Left forelimb (tissue), 1 donor: ENCODE data around the gene COPB2.

ENCODE experiments used
- DNase-seq: peaks from one replicate; pipeline ENCODE4 v3.0.0-alpha.2; 2018; ENCODE audit warnings: low spot score

Gene COPB2

DNA sequence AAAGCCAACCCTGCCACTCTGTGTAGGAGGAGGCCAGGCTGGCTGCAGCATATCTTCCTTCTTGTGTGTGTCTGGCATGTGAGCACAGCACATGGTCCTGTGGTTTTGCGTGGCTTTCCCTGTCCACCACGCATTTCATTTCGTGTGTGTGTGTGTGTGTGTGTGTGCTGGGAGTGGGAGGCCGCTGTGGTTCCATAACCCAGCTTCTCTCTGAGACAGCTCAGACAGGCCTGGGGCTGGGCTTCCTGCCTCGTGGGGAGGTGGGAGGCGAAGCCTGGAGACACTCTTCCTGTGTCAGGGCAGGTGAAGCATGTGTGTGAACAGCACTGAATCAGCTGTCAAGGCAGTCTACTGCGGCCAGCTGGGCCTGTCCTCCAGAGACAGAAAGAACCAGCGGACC, 61.6 kb downstream of the COPB2 start:
- no peak for DNase-seq

DNA sequence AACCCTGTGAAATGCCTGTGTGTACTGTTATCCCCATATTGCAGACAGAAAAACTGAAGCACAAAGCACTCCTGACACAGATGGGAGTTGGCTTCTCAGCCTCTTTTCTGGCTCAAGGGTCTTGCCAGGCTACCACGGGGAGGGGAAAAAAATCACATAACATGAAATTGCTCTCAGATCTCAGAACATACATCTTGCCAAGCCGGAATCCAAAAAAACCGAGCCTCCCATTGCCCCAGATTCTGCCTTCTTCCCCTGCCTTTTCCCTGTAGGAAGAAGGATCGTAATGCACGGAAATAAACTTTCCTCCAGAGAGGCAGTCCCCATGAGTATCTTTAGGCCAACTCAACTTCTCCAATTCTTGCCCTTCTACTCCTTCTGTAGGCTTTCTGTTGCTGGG, 62.2 kb downstream of the COPB2 start:
- no peak for DNase-seq

DNA sequence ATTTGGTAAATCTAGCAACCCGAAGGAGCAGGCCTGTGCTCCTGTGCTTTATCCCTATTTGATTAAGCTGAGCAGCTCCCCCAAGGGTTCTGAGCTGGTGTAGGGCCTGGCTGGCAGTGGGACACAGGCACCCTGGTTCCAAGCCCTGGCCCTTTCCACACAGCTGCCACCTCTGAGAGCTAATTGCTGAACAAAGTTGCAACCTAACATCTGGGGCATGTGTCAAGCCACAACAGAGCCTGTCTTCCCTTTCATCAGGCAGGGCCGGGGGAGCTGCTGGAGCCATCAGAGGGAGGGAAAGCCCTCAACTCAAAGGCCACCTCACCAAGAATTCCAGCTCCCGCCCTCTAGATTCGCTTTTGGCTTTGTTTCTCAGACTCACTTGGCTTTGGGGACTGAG, 62.7 kb downstream of the COPB2 start:
- DNase-seq: no peak

DNA sequence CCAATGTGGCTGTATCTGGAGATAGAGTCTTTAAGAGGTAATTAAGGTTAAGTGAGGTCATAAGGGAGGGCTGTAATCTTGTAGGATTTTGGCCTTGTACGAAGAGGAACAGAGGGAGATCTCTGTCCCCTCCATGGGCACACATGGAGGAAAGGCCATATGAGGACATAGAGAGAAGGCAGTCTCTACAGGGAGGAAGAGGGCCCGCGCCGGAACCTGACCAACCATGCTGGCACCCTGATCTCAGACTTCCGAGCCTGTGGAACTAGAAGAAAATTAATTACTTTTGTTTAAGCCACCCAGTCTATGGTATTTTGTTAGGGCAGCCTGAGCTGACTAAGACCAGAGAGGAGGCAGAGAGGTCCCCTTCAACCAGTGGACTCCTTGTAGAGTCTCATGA, 63.3 kb downstream of the COPB2 start:
- DNase-seq: no peak

DNA sequence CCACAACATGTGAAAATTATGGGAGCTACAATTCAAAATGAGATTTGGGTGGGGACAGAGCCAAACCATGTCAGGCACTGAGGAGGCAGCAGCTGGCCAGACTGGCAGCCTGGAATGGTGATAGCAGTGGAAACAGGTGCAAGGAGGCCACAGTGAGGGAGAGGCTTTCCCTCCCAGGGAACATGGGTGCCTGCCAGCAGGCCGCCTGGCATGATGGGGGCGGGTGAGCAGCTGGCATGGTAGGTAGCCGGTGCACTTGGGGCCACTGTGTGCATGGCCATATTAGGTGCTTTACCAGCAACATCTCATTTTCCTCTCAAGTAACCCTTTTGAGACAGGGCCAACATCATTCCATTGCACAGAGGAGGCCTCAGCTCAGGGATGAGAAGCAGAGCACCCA, 63.9 kb downstream of the COPB2 start:
- no peak for DNase-seq

DNA sequence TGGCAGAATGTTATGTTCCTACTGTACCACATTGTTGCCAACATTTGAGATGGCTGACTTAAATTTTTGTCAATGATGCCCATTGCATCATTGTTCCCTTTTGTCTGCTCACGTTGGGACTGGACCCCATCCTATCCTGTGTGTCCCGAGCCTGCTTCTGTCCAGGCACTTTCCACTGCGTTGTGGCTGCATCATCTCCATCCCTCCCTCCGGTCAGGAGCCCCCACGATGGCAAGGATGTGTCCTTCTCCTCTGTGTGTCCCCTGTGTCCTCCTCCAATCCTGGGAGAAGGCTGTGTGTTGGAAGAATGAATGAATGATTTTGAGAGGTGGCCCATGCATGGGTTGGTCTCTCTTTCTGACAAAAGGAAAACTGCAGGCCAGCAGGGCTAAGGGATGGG, 65.0 kb downstream of the COPB2 start:
- DNase-seq: no peak

DNA sequence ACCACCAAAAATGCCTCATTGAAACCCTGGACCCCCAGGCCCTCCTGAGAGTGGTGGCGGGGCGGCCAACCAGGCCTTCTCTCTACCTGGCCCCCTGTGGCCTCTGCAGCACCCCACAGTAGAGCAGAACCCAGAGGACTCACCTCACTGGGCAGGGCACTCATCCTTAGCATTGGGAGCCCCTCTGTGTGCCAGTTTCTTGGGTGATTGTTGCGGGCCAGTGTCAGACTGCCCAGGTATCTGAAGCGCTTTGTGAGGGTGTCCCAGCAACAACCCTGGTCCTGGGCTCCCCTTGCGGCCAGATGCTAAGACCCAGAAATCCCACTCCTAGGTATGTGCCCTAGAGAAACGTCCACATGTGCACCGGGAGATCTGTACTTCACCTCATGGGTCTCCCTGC, 66.3 kb downstream of the COPB2 start:
- DNase-seq: no peak

DNA sequence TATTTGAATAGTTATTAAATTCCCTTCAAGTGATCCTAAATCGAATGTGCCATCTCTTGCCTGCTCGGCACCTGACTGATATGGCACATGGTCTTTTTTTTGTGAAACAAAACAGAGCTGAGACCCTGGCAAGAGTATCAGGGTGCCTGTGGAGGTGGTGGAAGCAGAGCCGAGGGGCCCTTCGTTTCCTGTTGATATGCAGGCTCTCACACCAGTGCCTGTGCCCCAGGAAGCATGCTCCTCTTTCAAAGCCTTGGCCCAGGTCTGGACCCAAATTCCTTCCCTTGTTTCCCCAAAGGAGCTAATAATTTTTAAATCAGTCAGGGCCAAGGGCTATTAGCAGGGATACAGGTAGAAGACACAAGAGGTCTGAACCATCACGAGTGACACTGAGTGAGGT, 67.1 kb downstream of the COPB2 start:
- DNase-seq: no peak

DNA sequence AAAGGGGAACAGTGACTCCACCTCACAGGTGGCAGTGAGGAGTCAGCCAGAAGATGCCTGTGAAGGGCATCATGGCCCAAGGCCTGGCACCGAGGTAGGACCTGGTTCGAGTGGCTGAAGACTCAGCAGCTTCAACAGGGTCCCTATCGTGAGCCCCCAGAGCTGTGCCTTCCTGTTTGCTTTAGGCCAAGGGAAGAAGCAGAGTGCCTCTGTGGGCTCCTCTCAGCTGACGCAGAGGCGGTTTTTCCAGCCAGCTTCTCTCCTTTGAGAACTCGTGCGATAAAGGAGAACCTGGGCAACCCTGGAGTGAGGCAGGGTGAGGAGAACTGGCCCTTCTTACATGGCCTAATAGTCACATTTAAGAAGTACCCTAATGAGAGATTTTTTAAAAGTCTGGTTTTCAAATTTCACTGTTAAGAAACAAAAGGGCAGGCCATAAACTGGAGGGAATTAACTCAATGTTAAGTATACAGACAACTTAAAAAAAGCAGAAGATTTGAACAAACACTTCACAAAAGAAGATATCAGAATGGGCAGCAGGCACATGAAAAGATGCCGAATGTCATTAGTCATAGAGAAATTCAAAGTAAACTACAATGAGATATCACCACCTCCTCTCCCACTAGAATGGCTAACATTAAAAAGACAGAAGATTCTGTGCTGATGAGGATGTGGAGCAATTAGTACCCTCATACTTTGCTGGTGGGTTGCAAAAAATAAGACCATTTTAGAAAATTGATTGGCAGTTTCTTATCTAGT, 68.7 kb downstream of the COPB2 start:
- no peak for DNase-seq

DNA sequence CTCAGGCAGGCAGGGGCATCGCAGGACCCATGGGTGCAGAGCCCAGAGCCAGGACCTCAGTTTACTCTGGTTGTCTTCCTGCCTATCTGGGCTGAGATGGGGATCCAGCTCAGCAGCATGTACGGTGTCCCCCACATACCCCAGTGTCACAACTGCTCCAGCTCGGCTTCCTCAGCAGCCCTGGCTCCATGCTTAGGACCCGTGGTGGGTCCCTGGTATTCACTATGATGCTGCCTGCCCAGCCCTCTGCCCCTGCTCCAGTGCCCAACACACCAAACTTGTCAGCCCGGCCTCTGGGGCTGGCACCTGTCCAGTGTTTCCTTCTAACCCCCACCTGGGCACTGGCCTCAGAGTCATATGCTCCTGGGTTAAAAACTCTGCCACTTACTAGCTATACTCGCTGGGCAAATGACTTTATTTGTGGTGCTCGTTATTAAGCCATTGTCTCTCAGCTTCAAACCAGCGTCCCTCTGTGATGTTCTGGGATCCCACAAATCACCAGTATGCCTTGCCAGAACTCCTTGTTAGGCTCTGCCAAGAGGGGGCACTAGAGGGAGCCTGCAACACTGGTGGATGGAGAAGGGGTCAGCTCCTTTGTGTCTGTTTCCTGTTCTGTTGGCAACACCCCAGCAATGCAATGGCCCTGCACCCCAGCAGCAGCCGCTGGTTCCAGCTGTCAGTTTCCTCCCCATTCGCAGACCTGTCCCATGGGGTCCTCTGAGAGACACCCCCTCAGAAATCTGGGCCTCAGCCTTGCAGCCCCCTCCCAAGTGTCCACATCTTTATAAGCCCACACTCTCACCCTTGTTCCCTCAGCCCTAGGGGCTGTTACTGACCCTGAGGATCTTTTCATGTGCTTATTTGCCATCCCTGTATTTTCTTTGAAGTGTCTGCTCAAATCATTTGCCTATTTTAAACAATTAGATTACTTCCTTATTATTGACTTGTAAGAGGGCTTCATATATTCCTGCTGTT, 69.7 kb downstream of the COPB2 start:
- DNase-seq: no peak

DNA sequence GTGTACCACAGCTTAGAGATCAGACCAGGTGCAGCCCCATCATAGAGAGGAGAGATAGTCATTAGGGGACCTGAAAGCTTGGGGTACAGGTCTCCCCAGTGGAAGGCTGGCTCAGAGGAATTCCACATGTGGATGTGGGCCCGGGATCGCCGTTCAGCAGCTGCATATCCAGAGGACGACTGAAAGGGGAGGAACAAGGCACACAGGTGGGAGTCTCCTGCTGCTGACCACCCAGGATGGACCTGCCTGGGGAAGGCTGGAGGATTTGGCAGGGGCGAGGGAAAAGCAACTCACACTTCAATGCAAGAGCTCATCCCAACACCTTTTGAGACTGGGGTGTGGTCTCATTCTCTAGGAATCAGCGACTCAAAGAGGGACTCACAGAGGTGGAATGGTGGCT, 70.6 kb downstream of the COPB2 start:
- DNase-seq: no peak

DNA sequence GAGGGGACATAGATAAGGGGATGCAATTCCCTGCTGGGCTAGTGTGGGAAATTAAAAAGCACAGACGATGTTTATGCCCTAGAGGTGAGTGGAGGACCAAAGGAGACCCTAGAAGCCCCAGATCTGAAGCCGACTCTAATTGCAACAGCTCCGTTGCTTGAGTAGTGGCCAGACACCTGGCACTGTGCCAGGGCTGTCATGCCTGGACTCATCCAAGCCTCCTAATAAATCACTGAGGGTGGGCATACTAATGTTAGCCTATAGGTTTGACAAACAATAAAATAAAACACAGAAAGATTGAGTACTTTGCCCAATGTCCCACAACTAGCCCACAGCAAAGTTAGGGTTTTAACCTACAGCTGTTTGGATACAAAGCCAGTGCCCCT, 71.0 kb downstream of the COPB2 start:
- DNase-seq: no peak

DNA sequence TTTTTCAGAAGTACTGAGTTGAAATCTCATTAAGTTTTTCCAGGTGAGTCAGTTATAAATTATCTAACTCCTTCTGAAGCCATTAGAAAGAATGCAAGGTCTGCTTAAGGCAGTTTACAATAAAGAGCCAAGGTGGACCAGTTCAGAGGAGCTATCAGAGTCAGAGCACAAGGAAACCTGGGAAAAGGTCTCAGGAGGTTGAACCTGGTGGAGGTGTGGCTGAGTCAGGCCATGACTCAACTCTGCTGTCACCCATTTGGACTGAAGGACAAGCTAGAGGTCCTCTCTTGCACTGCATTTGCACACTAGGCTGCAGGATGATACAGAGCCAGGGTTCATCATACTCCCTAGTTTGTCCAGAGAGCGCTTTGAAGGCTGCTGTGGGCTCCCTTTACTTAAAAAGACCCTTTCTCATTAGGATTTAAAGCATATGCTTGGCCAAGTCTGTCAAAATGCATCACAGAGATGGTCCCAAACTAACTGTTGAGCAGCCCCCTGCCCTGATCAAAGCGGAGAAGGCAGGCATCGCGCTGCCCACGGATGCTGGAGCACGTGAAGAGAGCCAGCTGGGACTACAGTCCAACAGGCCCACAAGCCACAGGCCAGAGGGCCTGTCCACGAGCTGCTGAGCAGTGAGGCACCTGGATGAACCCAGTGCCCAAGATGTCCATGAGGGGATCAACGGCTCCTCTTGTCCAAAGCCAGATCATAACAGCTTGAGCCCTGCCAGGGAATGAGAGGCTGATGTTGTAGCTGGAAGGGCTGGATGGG, 71.6 kb downstream of the COPB2 start:
- no peak for DNase-seq

DNA sequence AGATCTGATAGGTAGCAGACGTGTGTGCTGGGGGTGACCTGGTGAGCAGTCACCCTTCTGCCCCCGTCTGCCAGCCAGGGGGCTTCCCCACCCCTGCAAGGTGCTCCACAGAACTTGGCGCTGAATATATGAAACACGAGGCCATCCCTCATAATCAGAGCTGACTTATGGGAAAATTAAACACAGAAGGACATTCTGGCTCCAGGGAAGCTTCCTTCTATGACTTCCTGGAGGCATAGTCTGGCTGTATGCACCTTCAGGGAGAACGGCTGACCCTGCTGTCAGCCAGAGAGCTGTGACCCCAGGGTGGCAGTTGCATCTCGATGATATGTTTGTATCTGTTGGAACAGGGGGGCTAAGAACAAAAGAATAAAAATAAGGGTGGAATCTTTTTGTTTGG, 72.2 kb downstream of the COPB2 start:
- DNase-seq: no peak

DNA sequence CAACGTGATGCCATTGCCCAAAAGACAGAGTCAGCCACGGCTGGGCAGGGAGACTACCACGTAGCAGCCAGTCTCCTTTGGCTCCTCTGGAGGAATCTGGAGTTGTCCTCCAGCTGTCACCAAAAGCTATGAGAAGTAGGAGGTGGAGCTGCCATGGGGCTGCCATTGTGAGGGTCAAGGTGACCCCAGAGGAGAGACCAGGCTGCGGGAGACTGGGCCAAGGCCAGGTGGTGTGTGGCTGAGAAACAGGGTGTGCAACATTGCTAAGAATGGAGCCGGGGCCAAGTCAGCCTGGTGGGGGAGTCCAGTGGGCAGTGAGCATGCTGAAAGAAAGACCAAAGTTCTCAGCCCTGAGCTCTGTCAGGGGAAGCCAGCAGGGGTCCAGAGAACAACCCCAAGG, 75.5 kb downstream of the COPB2 start:
- no peak for DNase-seq

DNA sequence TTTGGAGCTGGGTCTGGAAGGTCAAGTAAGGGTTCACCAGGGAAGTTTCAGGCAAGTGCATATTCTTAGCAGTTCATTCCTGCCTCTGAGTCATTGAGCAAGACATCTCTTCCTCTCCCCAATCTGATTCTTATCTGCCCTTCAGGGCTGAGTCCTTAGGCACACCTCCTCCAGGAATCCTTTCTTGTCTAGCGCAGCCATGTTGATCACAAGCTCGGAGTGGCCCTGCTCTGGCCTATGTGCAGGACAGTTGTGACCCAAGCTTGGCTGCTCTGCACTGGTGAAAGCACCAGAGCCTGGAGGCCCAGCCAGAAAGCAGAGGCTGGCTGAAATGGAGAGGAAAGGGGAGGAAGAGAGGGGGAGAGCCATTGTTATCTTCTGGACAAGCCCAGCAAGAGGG, 76.5 kb downstream of the COPB2 start:
- no peak for DNase-seq

DNA sequence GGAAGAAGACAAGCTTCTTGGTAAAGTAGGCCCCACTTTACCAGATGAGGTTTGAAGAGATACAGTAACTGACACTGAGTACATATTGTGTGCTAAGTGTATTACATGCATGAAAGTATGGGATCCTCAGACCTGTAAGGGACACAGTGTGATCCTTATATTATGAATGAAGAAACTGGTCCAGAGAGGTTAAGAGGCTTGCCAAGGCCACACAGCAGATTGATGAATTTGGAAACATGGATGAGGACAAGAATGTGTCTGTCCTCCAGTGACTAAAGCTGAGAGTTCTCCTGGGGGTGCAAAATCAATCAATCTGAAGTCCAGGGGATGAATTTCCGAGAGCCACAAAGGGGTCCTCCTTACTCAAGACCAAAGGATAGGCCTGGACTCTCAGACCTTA, 77.0 kb downstream of the COPB2 start:
- no peak for DNase-seq

DNA sequence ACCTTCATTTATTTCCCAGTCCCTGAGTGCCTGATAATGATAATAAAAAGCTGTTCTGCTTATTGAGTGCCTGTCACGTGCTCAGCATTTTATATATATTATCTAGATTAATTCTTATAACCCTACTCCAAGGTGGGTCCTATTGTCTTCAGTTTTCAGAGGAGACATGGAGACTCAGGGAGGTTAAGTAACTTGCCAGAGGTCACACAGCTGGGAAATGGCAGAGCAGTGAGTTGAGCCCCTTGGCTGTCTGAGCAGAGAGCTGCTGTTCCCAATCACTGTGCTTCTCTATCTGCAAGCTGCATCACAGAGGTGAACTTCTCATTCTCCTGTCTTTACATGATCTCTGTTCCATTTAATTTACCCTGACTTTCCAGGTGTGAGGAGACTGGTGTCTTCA, 77.9 kb downstream of the COPB2 start:
- DNase-seq: no peak

DNA sequence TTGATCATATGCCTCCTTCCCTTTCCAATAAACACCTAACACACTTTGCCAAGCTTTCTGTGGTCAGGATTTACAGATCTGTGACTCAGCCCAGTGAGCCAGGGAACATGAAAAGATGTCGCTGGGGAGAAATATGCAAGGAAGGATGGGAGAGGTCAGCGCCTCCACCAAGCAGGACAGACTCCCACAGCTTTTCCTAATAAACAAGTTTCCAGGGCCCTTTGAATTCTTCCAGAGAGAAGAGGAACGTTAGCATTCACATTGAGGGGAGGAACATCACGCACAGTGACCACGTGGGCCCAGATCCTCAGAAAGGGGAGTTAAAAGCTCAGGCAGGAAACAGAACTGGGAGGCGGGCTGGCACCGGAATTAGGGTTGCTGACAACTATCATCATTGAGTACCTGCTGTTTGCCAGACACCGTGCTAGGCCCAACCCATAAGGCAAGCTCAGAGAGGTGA, 78.9 kb downstream of the COPB2 start:
- DNase-seq: no peak

DNA sequence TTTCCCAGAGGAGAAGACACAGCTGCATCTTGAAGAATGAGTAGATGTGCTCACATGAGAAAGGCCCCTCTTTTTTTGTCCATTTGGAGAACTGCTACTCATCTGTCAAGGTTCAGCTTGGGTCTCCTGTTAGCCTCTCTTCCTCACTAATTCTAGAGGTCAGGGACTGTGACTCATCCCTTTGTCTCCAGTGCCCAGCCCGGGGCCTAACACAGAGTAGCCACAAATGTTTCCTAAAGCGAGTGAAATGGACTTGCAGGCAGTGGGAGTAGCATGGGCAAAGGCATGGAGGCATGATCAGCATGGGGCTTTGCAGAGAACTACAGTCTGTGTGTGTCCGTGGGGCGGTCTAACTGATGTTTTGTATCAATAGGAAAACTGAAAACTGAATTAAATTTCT, 79.6 kb downstream of the COPB2 start:
- no peak for DNase-seq

DNA sequence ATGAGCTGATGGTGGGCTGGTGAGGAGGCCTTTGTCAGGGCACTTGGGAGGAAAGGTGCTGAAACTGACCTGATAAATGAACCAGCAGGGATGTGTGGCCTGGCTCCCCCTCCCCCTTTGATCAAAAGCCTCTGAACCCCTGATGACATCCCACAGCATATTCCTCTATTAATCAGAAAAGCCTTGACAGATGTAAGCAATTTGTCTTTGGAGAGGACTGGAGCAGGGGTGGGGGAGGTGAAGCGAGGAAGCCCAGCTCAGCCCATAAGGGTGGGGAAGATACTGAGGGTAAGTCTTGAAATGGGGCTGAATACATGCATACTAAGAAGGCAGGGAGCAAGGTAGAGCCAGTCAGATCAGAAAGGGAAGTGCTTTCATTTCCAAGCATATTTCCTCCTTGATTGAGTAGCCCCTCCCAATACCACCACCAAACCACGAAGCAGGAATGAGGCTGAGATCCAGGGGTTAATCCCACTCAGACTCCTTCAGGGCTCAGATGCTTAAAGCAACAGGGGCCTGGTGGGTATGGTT, 80.3 kb downstream of the COPB2 start:
- DNase-seq: no peak

DNA sequence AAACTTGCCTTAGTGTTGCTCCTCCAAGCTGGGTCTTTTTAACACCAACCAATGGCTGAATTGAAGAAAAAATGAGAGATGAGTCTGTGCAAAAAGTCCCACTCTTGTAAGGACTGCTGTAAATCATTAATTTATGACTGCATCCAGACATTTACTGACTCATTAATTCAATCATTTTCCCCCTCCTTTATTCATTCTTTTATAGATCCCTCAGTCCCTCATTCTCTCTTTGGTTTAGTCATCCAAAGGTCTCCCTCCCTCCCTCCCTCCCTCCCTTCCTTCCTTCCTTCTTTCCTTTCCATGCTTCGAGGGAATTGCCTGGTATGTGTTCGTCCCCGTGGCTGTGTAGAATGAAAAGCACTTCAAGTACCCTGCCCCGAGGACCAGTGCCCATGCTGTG, 80.9 kb downstream of the COPB2 start:
- DNase-seq: no peak
